OCI-LY7 (cell line): ENCODE results near the gene ZNF558. TPM values are rescaled to one million over a fixed set of nuclear protein-coding genes. Genes with fewer than 3 reads are reported as not detected.
"Not testable (repeated sequence)": the region's sequence is repeated elsewhere in the genome, so short reads cannot be mapped to it uniquely, and the experiment has no call there.

Experiments
- BruUV-seq: library from RNA; stranded (reverse); fragments of 400-500 nt; replicated peaks from 2 replicates; lab custom pipeline; 2021; lab: Mats Ljungman, UMichigan
- CTCF ChIA-PET: fragments of 300-600 bp; sonication (Branson Sonifier 250); formaldehyde crosslinking; loops from one replicate; lab custom pipeline; 2022; ENCODE audit warnings: antibody characterized with exemption; ENCODE audit not compliant: unreplicated experiment; lab: Charles Lee
- POLR2A ChIA-PET: fragments of 300-600 bp; sonication (Branson Sonifier 250); formaldehyde crosslinking; loops from one replicate; lab custom pipeline; 2022; ENCODE audit warnings: antibody characterized with exemption; lab: Charles Lee
- DNase-seq: peaks from one replicate; pipeline ENCODE4 v3.0.0-alpha.2; 2015; ENCODE audit warnings: low spot score
- H2AFZ ChIP-seq: fragments of 200-600 bp; sonication (generic), shearing (Covaris generic); 2 replicates; pipeline ENCODE4 v1.6.1; 2014; ENCODE audit warnings: mild to moderate bottlenecking, antibody characterized with exemption, low read length, moderate library complexity
- H3K27ac ChIP-seq: fragments of 200-600 bp; sonication (generic); 2 replicates; pipeline ENCODE4 v1.5.1; 2014; ENCODE audit warnings: mixed run types, low read depth, mild to moderate bottlenecking, moderate library complexity, low read length, inconsistent platforms; ENCODE audit not compliant: poor library complexity, severe bottlenecking
- H3K36me3 ChIP-seq: fragments of 200-600 bp; sonication (generic); 2 replicates; pipeline ENCODE4 v1.6.1; 2014; ENCODE audit warnings: mild to moderate bottlenecking, antibody characterized with exemption, low read length, moderate library complexity, mixed read lengths; ENCODE audit not compliant: insufficient read depth
- H3K4me1 ChIP-seq: fragments of 200-600 bp; sonication (generic); 2 replicates; pipeline ENCODE4 v1.5.1; 2014; ENCODE audit warnings: mild to moderate bottlenecking, low read length; ENCODE audit not compliant: insufficient read depth, poor library complexity, severe bottlenecking
- H3K4me2 ChIP-seq: fragments of 200-600 bp; sonication (generic); 2 replicates; pipeline ENCODE4 v1.6.1; 2014; ENCODE audit warnings: mild to moderate bottlenecking, low read length
- H3K4me3 ChIP-seq: fragments of 200-600 bp; sonication (generic); 2 replicates; pipeline ENCODE4 v1.5.1; 2014; ENCODE audit warnings: mild to moderate bottlenecking, low read depth, low read length; ENCODE audit not compliant: poor library complexity, severe bottlenecking
- H3K79me2 ChIP-seq: fragments of 200-600 bp; sonication (generic); 2 replicates; pipeline ENCODE4 v1.6.1; 2016; ENCODE audit warnings: low read depth, mild to moderate bottlenecking, low read length, moderate library complexity, mixed read lengths; ENCODE audit not compliant: insufficient read depth
- H3K9me2 ChIP-seq: fragments of 200-600 bp; sonication (generic); 2 replicates; pipeline ENCODE4 v1.6.1; 2016; ENCODE audit warnings: mild to moderate bottlenecking, low read length, mixed read lengths; ENCODE audit not compliant: insufficient read depth
- H3K9me3 ChIP-seq: fragments of 200-600 bp; sonication (generic); 2 replicates; pipeline ENCODE4 v1.6.1; 2014; ENCODE audit warnings: mild to moderate bottlenecking, mixed run types, low read length, mixed read lengths
- H4K20me1 ChIP-seq: fragments of 200-600 bp; sonication (generic); 2 replicates; pipeline ENCODE4 v1.6.1; 2014; ENCODE audit warnings: mild to moderate bottlenecking, antibody characterized with exemption, low read length, moderate library complexity, mixed read lengths; ENCODE audit not compliant: insufficient read depth
- EZH2phosphoT487 ChIP-seq: fragments of 200-600 bp; sonication (generic); IDR thresholded peaks from 2 replicates; pipeline ENCODE4 v1.6.1; 2018; ENCODE audit warnings: low read depth, borderline replicate concordance, mild to moderate bottlenecking, mixed run types, antibody characterized with exemption, low read length, moderate library complexity, mixed read lengths
- intact Hi-C: fragments of 100-400 bp; cut with micrococcal nuclease; formaldehyde crosslinking; loops from one replicate; pipeline ENCODE4 v1.10.0; 2022; ENCODE audit not compliant: unreplicated experiment
- total RNA-seq, 2 experiments: library from RNA; depleted of rRNA in 1 of 2; stranded (reverse); fragments of >200 nt in 1 of 2; shearing (Covaris generic) in 1 of 2; gene quantifications; 2 replicates each; pipeline ENCODE4 v1.2.3, GENCODE V29; 2014 to 2022
- TF ChIP-seq, protein P1 (sequence below): fragments of 200-600 bp; sonication (generic); conservative IDR thresholded peaks from 2 replicates; pipeline ENCODE4 v1.5.1; 2014; ENCODE audit warnings: mild to moderate bottlenecking, antibody characterized with exemption, low read length, moderate library complexity, mixed read lengths

ZNF558 gene
- total RNA-seq, 2 experiments from 2014 or later, result 18.0 to 19.7 TPM

DNA sequence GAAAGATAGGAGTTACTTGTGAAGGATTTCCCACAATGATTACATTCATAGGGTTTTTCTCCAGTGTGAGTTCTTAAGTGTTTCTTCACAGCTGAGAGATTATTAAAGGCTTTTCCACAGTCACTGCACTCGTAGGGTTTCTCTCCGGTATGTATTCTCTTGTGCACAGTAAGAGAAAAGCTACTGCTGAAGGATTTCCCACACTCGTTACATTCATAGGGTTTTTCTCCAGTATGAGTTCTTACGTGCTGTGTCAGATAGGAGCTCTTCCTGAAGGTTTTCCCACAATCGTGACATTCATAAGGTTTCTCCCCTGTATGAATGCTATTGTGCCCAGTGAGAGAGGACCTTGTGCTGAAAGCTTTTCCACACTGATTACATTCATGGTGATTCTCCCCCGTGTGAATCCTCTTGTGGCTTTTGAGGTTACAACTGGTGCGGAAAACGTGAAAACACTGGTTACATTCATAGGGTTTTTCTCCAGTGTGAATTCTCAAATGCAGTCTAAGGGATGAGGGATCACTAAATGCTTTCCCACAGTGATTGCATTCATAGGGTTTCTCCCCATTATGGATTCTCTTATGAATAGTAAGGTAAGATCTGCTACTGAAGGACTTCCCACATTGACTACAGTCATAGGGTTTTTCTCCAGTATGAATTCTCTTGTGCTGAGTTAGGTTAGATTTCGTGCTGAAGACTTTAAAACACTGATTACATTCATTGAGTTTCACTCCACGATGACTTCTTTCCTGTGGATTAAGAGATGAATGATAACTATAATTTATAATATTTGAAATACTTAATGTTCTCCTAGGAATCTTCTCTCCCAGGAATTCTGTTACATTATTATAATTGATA is 20.6 kb downstream of the ZNF558 start:
- Histone ChIP-seq H4K20me1 (no peaks in the 10 kb centered on the region), H3K9me3 (peaks cover 43% of the 10 kb centered on the region), H3K36me3 (peaks cover 55% of the 10 kb centered on the region), H3K4me1 (no peaks in the 10 kb centered on the region), H3K79me2 (no peaks in the 10 kb centered on the region), H3K4me3 (no peak overlapping the region), H2AFZ (no peak overlapping the region), H3K4me2 (no peak overlapping the region), H3K9me2 (no peaks in the 10 kb centered on the region), H3K27ac (no peak overlapping the region)
- no peak for TF ChIP-seq EZH2phosphoT487
- TF ChIP-seq, protein P1, sequence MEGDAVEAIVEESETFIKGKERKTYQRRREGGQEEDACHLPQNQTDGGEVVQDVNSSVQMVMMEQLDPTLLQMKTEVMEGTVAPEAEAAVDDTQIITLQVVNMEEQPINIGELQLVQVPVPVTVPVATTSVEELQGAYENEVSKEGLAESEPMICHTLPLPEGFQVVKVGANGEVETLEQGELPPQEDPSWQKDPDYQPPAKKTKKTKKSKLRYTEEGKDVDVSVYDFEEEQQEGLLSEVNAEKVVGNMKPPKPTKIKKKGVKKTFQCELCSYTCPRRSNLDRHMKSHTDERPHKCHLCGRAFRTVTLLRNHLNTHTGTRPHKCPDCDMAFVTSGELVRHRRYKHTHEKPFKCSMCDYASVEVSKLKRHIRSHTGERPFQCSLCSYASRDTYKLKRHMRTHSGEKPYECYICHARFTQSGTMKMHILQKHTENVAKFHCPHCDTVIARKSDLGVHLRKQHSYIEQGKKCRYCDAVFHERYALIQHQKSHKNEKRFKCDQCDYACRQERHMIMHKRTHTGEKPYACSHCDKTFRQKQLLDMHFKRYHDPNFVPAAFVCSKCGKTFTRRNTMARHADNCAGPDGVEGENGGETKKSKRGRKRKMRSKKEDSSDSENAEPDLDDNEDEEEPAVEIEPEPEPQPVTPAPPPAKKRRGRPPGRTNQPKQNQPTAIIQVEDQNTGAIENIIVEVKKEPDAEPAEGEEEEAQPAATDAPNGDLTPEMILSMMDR, result no peak
- ChIA-PET CTCF (no interaction called here), POLR2A (no interaction called here)
- BruUV-seq, result TSS peak; percentile 46
- intact Hi-C loops, result no loop called here
- no peak for DNase-seq

DNA sequence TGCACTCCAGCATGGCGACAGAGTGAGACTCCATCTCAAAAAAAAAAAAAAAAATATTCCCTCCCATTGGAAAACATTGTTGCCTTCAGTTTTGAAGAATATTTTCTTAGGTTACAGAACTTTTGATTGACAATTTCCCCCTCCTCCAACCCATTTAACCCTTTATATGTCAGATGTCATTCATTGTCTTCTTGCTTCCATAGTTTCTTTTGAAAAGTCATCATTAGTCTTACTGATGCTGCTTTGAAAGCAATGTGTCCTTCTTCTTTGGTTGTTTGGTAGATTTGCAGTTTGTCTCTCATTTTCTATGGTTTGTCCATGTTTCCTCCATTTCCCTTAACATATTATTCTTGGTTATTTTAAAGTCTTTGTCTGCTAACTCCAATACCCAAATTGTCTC is 25.4 kb downstream of the ZNF558 start:
- BruUV-seq, result no TSS peak
- CTCF ChIA-PET, result no interaction called here
- Histone ChIP-seq H3K9me3 (peaks cover 29% of the 10 kb centered on the region), H3K4me2 (no peak overlapping the region), H4K20me1 (no peaks in the 10 kb centered on the region), H3K4me3 (no peak overlapping the region), H3K79me2 (no peaks in the 10 kb centered on the region), H3K36me3 (peaks cover 28% of the 10 kb centered on the region), H3K4me1 (no peaks in the 10 kb centered on the region), H2AFZ (no peak overlapping the region), H3K9me2 (no peaks in the 10 kb centered on the region), H3K27ac (no peak overlapping the region)
- intact Hi-C loops, result no loop called here
- POLR2A ChIA-PET, result interaction anchor here (0.7 kb wide), 1 partner anchor 655 kb away, joined by 4 read pairs; no protein-coding TSS in a partner anchor
- TF ChIP-seq, protein P1, result no peak
- TF ChIP-seq EZH2phosphoT487, result no peak
- no peak for DNase-seq

DNA sequence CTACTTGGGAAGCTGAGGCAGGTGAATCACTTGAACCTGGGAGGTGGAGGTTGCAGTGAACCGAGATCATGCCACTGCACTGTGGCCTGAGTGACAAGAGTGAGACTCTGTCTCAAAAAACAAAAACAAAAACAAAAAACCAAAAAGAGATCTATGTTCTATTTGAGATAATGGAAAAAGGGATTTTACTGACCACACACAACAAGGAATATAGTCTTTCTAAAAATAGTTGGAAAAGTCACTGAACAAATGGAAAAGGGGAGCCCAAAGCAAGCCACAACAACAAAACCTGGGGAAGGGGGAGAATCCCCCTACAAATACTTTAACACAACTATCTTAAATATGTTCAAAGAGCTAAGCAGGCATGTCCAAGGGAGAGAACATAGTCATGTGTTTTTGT is 37.3 kb downstream of the ZNF558 start:
- Histone ChIP-seq H3K36me3 (no peaks in the 10 kb centered on the region), H3K4me3 (no peak overlapping the region), H3K4me2 (no peak overlapping the region), H3K9me3 (no peaks in the 10 kb centered on the region), H3K27ac (no peak overlapping the region), H4K20me1 (no peaks in the 10 kb centered on the region), H3K79me2 (no peaks in the 10 kb centered on the region), H3K4me1 (no peaks in the 10 kb centered on the region), H3K9me2 (no peaks in the 10 kb centered on the region), H2AFZ (no peak overlapping the region)
- no peak for DNase-seq
- TF ChIP-seq, protein P1, result no peak
- TF ChIP-seq EZH2phosphoT487, result no peak
- no TSS peak for BruUV-seq
- POLR2A ChIA-PET, result no interaction called here
- intact Hi-C loops, result no loop called here
- CTCF ChIA-PET, result no interaction called here

DNA sequence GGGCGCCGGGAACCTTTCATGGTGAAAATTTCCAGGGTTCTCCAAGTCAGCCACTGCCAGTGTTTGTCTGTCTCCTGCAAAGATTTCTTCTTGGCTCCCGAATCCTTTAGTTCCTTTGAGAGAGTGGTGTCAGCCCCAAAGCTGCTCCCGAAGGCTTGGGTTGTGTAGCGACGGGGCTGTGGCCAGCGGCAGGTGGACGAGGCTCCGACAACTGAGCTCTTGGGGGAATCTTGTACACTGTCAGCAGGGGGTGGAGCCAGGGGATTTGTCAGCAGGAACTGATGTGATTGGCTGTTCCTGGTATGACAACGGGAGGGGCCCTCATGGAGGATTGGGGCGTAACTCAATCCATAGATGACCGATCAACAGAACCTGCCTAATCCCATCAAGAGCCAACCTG is 58.5 kb downstream of the ZNF558 start:
- H3K36me3 ChIP-seq, CTCF ChIA-PET: not testable (repeated sequence)

More for the DNA sequence above, 58.5 kb downstream of the ZNF558 start:
- H3K4me3 ChIP-seq, H3K4me1 ChIP-seq, H3K9me3 ChIP-seq, H2AFZ ChIP-seq, H3K79me2 ChIP-seq, BruUV-seq, H3K27ac ChIP-seq, H3K4me2 ChIP-seq, POLR2A ChIA-PET, H4K20me1 ChIP-seq, H3K9me2 ChIP-seq, intact Hi-C loops, DNase-seq: not testable (repeated sequence)
